ENCODE results near the gene SLC8A3.

DNA sequence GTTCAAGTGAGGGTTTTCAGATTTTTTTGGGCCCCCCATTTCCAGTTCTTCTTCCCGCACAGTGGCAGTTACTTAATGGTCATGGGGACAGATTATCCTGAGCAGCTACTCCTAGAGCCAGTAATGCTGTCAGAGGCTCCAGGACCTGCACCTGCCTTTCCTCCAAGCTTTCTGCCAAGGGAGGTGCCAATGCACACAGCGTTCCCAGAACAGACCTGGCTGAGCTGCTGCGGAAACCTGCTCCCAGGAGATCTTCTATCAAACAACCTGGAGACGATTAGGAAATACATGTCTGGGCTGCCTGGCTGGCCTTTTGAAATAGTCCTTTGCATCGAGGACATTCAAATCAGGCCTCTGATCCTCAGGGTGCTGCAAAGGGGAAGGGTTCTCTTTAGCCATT is 120.9 kb downstream of the SLC8A3 start:
- TF ChIP-seq EP300 (IDR thresholded peaks at IDR 0.05) = no peak
- TF ChIP-seq, protein P1, sequence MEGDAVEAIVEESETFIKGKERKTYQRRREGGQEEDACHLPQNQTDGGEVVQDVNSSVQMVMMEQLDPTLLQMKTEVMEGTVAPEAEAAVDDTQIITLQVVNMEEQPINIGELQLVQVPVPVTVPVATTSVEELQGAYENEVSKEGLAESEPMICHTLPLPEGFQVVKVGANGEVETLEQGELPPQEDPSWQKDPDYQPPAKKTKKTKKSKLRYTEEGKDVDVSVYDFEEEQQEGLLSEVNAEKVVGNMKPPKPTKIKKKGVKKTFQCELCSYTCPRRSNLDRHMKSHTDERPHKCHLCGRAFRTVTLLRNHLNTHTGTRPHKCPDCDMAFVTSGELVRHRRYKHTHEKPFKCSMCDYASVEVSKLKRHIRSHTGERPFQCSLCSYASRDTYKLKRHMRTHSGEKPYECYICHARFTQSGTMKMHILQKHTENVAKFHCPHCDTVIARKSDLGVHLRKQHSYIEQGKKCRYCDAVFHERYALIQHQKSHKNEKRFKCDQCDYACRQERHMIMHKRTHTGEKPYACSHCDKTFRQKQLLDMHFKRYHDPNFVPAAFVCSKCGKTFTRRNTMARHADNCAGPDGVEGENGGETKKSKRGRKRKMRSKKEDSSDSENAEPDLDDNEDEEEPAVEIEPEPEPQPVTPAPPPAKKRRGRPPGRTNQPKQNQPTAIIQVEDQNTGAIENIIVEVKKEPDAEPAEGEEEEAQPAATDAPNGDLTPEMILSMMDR (IDR thresholded peaks at IDR 0.05) = no peak
- TF ChIP-seq POLR2AphosphoS5 (IDR thresholded peaks at IDR 0.05) = no peak

Data from gastroesophageal sphincter (tissue), 3 donors.